DMS 273 treated with DMSO at 0.1 percent for 48 hours (cell line): ENCODE measurements around the gene EVPL.
"Not testable (repeated sequence)": the region's sequence is repeated elsewhere in the genome, so short reads cannot be mapped to it uniquely, and the experiment has no call there.

Source experiments
- DNase-seq: peaks from one replicate; lab custom pipeline; 2025; lab: John Stamatoyannopoulos, UW

EVPL gene

GRCh38 chr17:76048025-76048605 lies 21.0 kb upstream of the EVPL start:
- no peak for DNase-seq

GRCh38 chr17:76046064-76046463 lies 19.0 kb upstream of the EVPL start:
- DNase-seq = no peak

DNA sequence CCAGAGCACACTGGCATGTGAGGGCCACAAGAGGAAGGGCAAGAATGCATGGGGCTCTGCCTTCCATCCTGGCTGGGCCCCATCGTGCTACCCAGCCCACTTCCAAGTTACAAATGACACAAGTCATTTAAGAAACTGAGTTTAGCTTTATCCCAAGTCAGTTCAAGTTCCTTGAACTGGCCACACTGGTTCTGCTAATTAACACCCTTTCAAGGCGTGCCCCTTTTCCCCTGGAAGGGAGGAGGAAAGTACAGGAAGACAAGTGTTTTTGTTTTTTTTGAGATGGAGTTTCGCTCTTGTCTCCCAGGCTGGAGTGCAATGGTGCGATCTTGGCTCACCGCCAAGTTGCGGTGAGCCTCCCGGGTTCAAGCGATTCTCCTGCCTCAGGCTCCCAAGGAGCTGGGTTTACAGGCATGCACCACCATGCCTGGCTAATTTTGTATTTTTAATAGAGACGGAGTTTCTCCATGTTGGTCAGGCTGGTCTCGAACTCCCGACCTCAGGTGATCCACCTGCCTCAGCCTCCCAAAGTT lies 17.4 kb upstream of the EVPL start:
- DNase-seq = not testable (repeated sequence)

DNA sequence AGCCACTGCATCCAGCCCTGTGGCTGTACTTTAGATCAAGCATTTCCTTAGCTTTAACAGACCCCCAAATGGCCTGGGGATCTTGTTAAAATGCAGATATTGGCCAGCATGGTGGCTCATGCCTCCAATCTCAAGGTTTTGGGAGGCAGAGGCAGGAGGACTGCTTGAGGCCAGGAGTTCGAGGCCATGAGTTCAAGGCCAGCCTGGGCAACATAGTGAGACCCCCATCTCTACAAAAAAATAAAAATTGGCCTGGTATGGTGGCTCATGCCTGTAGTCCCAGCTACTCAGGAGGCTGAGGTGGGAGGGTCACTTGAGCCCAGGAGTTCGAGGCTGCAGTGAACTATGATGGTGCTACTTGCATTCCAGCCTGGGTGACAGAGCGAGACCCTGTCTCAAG lies 15.8 kb upstream of the EVPL start:
- not testable (repeated sequence) for DNase-seq

- DNase-seq = no peak
Measured at GRCh38 chr17:76040376-76040775, 13.3 kb upstream of the EVPL start.

- DNase-seq = no peak
Measured at GRCh38 chr17:76039121-76039520, 12.0 kb upstream of the EVPL start.

DNA sequence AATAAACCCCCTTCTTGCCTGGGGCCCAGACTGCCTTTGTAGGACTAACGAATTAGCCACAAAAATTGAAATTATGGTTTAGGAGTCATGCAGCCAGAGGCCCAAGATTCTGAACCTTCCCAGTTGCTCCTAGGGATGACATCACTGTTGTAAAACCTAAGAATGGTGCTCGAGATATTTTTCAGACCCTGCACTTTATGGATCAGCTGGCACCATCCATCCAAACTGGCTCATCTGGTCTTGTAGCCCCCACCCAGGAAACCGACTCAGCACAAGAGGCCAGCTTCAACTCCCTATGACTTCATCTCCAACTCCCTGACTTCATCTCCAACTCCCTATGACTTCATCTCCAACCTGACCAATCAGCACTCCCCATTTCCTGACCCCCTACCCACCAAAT lies 10.9 kb upstream of the EVPL start:
- DNase-seq = no peak

DNA sequence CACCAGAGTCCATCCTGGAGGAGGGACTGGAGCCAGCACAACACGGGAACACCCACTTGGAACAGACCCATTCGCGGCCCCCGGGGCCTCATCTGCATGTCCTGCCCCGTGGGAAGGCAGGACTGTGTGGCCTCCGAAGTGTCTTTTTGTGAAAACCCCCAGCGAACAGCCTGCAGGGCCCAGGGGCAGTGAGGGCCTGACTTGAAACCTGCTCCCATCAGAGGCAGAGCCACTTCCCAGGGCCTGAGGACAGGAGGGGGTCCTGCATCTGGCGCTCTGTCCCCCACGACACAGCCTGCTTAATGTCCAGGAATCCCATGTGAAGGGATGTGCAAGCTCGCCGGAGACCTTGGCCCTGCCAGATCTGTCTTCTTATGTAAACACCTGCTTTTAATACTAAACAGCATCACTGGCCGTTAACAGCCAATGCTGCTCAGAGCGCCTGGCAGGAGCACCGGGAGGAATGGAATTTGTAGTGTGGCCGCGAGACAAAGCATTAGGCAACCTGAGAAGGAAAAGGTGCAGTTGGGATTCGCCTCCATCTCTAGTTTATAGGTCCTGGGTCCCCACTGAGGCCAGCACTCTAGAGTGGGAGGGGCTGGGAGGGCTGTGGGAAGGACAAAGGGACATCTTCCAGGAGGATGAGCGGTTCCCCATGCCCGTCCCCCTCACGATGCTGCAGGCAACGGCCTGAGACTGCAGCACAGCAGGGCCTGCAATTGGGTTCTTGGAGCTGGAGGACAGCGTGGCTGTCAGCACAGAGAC lies 9.6 kb upstream of the EVPL start:
- no peak for DNase-seq

DNA sequence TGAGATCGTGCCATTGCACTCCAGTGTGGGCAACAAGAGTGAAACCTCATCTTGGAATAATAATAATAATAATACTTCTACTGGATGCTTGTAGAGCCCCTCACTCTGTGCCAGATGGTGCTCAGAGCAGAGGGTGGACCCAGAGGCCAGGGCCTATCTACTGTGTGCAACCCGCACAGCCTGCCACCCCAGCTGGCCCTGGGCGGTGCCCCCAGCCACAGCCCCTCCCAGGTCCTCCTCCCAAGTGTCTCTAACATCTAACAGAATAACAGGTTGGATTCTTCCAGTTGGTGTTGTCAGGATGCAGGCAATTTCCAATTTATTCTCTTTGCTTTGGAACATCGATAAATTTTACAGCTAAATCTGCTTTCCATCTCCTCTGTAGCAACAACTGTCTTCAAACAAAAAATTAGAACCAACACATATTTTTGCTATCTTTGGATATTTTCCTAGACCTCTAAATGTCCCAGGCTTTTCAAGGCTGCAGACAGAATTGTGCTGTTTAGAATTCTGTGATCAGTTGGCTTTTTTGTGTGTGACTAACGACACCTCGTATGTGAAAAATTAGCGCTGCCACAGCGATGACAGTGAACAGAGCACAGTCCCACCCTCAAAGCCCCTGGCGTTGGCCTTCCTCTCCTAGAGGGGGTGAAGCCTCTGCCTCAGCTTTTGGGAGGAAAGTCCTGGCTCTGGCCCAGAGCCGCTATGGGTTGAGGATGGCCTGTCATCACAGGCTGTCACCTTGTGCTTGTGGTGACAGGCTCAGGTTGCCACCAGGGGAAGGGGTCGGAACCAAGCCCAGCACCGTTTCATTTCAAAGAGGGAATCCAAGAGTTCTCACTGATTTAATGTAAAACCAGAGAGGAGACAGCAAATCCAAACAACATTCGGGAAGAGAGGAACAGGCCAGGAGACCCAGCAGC lies 7.6 kb upstream of the EVPL start:
- DNase-seq = no peak

DNA sequence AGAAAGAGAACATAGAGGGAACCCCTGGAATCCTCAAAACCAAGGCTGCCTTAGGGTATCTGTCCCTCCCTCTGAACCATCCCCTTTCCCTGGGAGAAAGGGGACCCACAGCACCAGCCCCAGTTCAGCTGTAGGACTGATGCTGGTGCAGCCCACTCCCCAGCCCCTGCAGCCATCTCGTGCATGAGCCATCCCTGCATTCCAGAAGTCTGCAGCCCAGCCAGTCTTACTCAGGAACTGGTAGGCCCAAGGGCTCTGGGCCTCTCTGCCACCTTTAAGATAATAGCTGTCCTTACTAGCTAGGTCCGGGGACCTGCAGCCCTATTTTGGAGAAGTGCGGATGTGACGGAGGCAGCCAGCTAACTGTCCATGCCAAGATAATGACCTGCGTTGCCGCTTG lies 6.0 kb upstream of the EVPL start:
- no peak for DNase-seq

DNA sequence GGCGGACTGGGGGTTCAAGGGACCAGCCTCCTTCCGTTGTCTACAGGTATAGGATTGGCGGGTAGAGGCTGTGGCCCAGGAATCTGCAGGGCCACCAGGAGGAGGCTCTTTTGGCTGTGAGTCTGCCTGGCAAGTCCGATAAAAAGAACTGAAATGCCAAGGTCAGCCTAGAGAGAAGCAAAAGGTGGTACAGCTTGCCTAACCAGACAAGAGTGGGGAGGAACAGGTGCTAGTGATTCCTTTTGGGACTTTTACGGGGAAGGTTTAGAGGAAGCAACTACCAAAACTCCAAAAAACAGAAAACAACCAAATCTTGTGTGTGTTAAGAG lies 5.6 kb upstream of the EVPL start:
- DNase-seq = no peak

GRCh38 chr17:76032073-76032779 lies 5.1 kb upstream of the EVPL start:
- peak; percentile 51 for DNase-seq

GRCh38 chr17:76026714-76027158 lies 370 bp downstream of the EVPL start:
- DNase-seq = no peak

DNA sequence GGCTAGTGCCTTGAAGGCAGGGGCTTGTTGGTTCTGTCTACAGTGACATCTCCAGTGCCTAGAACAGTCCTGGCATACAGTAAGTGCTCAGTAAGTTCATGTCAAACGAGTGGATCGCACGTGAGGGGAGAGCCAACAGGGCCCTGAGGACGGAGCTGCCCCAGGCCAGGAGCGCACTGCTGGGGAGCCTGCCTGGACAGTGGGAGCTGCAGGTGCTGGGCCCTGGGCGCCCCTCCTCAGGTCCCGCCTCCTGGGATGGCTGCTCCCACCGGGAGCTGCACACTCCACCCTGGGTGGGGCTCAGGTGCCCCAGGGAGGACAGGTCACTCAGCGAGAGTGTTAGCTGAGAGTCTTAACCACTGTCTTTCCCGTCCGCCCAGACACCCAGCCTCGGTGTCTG lies 1.8 kb downstream of the EVPL start:
- DNase-seq = no peak

DNA sequence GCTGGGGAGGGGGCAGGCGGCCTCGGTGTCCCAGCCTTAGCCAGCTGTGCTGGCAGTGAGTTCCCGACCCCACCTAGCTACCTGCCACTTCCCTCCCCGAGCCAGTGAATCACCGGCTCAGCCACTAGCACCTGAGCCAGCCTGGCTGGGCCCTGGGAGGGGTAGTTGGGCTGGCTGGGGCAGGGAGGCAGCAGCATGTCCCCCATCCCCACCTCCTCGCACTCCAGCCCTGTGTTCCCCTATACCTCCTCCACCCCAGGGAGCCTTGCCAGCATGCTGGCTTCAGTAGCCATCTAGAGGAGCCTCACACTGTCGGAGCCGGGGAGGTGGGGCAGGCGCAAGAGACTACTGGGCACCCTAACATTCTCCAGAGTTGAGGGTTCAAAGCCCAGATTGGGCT lies 2.8 kb downstream of the EVPL start:
- no peak for DNase-seq

DNA sequence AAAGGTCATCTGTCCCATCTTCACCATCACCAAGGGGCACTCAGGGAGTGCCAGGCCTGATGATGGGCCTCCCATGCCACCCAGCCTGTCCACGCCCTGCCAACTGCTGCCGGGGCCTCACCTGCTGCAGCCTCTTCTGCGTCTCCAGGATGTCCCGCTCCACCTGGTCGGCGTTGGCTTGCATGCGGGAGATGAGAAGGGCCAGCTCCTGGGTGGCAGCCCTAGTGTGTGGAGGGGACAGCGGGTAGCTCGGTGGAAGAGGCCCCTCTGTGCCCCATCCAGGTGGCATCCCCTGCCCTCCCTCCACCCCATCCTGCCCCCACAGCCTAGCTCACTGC lies 3.2 kb downstream of the EVPL start:
- no peak for DNase-seq

GRCh38 chr17:76022973-76023899 lies 3.9 kb downstream of the EVPL start:
- DNase-seq = no peak

DNA sequence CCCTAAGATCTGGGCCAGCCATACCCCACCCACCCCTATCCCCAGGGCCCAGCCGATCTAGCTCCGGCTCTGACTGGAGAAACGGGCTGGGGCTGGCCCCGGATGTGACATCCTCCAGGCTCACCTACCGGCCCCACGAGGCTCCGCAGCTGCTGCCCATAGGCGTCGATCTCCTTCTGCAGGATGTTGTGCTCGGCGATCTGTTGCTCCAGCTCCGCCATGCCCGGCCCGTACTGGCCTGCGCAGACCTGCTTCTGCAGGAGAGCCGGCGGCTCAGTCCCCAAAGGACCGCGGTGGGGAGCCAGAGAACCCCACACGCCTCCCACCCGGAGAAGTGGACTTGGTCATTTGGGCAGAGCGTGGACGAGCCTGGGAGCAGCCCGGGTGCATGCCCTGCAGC lies 4.8 kb downstream of the EVPL start:
- DNase-seq = no peak

GRCh38 chr17:76019833-76020467 lies 7.2 kb downstream of the EVPL start:
- DNase-seq = no peak

DNA sequence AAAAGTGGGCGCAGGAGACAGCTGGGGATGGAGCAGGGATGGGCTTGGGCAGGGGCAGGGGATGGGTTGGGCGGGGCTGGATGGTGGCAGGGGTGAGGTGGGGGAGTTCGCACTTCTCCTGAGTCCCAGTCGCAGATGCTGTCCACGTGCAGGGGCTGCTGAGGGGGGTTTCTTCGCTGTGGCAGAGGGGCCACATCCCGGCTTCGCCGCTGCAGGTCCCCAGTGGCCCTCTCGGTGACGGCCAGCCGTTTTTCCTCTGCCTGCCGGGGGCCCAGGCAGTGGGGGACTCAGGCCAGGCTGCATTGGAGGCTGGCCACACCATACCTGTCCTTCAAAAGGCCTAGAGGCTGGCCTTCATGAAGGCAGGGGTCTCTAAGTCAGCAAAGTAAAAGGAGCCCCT lies 8.3 kb downstream of the EVPL start:
- no peak for DNase-seq

- DNase-seq = no peak
Measured at GRCh38 chr17:76018340-76018680, 8.8 kb downstream of the EVPL start.
